Measurements from ENCODE around the gene MKRN2OS. TPM values are rescaled to one million over a fixed set of nuclear protein-coding genes. Genes with fewer than 3 reads are reported as not detected.

MKRN2OS gene
- total and polyA plus RNA-seq, 10 of the 15 experiments (the other 5 are each of a cell fraction or from before 2014, with no cell fraction given) = 0.20 to 1.0 (median 0.40) TPM; not detected in 4

DNA sequence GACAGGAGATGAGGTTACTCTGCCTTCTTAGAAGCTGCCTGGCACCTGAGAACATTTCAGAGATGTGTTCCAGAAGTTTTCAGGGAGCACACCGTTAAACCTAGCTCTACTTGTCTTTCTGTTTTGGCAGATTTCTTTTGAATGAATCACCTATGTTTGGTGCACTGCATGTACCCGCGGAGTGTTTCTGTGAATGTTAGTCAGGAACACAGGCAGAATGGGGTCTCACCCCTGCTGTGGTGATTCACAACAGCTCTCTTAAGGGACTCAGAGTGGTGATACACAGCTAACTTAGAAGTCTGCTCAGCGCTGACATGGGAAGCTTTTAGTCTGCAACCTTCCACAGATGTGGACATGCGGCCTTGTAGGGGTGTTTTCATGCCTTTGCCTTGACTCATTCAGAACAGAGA is 37.0 kb downstream of the MKRN2OS start:
- FAIRE-seq (no peak), DNase-seq (ENCODE audit: low read depth, low spot score) (no peak), ATAC-seq (no peak)
- H3K4me1 ChIP-seq (ENCODE audit: control insufficient read depth, insufficient read depth, low read length) = no peaks in the 10 kb centered on the region
- no peak overlapping the region for H3K9ac ChIP-seq (ENCODE audit: control insufficient read depth, insufficient read depth, low read length)
- no peaks in the 10 kb centered on the region for H3K79me2 ChIP-seq (ENCODE audit: control insufficient read depth, insufficient read depth, low read length)
- WGBS (ENCODE audit: insufficient coverage, insufficient replicate concordance, low lambda C conversion rate, missing lambda C conversion rate) = 99% methylated on average over 5 of the region's 5 CpGs
- no peaks in the 10 kb centered on the region for H4K20me1 ChIP-seq (ENCODE audit: control insufficient read depth, insufficient read depth)
- CTCF ChIA-PET = interaction anchor here (0.6 to 2.0 kb wide), 3 partner anchors 10 to 370 kb away, joined by 3 to 4 read pairs (median 3); no protein-coding TSS in a partner anchor
- peaks cover 2 to 18% of the 10 kb centered on the region in 2 experiments for H3K36me3 ChIP-seq (ENCODE audit: control insufficient read depth in 2 of 2, insufficient read depth in 2 of 2, low read length in 1 of 2)
- no peaks in the 10 kb centered on the region for H3K27me3 ChIP-seq (replicated peaks in 1 of 2; ENCODE audit: control insufficient read depth in 2 of 2, insufficient read depth in 2 of 2, low read length in 1 of 2)
- no peak overlapping the region for H3K4me2 ChIP-seq (ENCODE audit: control insufficient read depth, insufficient read depth)
- RAD21 ChIA-PET (ENCODE audit: unreplicated experiment) = interaction anchor here (0.9 kb wide), 1 partner anchor 373 kb away, joined by 3 read pairs; no protein-coding TSS in a partner anchor
- no peak for TF ChIP-seq RUNX3 (IDR thresholded peaks at IDR 0.05; ENCODE audit: low read length)
- no peak overlapping the region for H3K27ac ChIP-seq (ENCODE audit: control insufficient read depth, insufficient read depth)
- POLR2A ChIA-PET = no interaction called here
- no peak overlapping the region for H3K4me3 ChIP-seq
- SMC1A ChIA-PET (ENCODE audit: uncharacterized antibody, unreplicated experiment) = interaction anchor here (1.1 kb wide), 1 partner anchor 11 kb away, joined by 3 read pairs; no protein-coding TSS in a partner anchor
- no TSS peak for BruUV-seq (replicated peaks)
- H3K9me3 ChIP-seq (replicated peaks; ENCODE audit: control insufficient read depth, insufficient read depth, low read length) = no peaks in the 10 kb centered on the region
- intact Hi-C loops (cut with micrococcal nuclease; ENCODE audit: unreplicated experiment) (no loop called here), in situ Hi-C loops (cut with MboI) (no loop called here)
- H2AFZ ChIP-seq (ENCODE audit: control insufficient read depth, low read depth, low read length) = no peak overlapping the region

DNA sequence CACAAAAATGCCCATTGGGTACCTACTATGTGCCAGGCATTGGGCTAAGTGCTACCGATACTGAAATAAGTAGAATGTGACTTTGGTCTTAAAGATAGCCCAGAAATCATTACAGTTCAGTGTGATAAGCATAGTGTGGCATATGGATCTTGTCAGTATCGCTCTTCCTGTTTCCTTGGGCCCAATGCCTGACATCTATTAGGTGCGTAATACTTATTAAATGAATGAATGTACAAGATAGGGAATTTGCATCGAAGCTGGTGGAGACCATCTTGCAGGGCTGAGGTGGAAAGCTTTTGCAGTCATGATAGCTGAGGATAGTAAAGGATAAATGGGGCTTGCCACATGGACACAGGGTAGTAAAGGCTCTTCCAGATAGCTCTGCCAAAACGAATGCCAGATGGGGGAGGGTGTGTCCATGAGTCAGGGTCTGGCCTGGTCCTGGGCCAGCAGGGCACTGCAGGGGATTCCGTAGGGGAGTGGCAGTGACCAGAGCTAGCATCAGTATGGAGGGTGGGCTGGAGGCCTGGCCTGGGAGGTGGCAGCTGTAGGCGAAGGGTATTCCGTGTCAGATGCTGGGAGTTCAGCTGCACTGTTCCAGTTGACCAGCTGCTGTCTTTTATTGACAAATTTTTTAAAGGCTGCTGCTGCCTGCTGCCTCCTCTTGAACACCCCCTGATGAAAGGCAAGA is 37.6 kb downstream of the MKRN2OS start:
- intact Hi-C loops (cut with micrococcal nuclease; ENCODE audit: unreplicated experiment) = no loop called here
- no peak overlapping the region for H3K9ac ChIP-seq (ENCODE audit: control insufficient read depth, insufficient read depth, low read length)
- H3K4me3 ChIP-seq = no peak overlapping the region
- no peaks in the 10 kb centered on the region for H3K27me3 ChIP-seq (replicated peaks in 1 of 2; ENCODE audit: control insufficient read depth in 2 of 2, insufficient read depth in 2 of 2, low read length in 1 of 2)
- in situ Hi-C loops (cut with MboI) = no loop called here
- H3K36me3 ChIP-seq (ENCODE audit: control insufficient read depth in 2 of 2, insufficient read depth in 2 of 2, low read length in 1 of 2) = peaks cover 4 to 20% of the 10 kb centered on the region in 2 experiments
- BruUV-seq (replicated peaks) = no TSS peak
- H2AFZ ChIP-seq (ENCODE audit: control insufficient read depth, low read depth, low read length) = no peak overlapping the region
- no peak for ATAC-seq
- 94% methylated on average over 8 of the region's 8 CpGs for WGBS (ENCODE audit: insufficient coverage, insufficient replicate concordance, low lambda C conversion rate, missing lambda C conversion rate)
- no peaks in the 10 kb centered on the region for H3K4me1 ChIP-seq (ENCODE audit: control insufficient read depth, insufficient read depth, low read length)
- no peaks in the 10 kb centered on the region for H3K79me2 ChIP-seq (ENCODE audit: control insufficient read depth, insufficient read depth, low read length)
- H3K9me3 ChIP-seq (replicated peaks; ENCODE audit: control insufficient read depth, insufficient read depth, low read length) = no peaks in the 10 kb centered on the region
- H3K4me2 ChIP-seq (ENCODE audit: control insufficient read depth, insufficient read depth) = no peak overlapping the region
- no peak for DNase-seq (ENCODE audit: low read depth, low spot score)
- H4K20me1 ChIP-seq (ENCODE audit: control insufficient read depth, insufficient read depth) = no peaks in the 10 kb centered on the region
- RAD21 ChIA-PET (ENCODE audit: unreplicated experiment) = no interaction called here
- POLR2A ChIA-PET = no interaction called here
- CTCF ChIA-PET = interaction anchor here (0.9 to 2.0 kb wide), 2 partner anchors 10 to 28 kb away, joined by 3 to 4 read pairs; no protein-coding TSS in a partner anchor
- FAIRE-seq = no peak
- SMC1A ChIA-PET (ENCODE audit: uncharacterized antibody, unreplicated experiment) = interaction anchor here (1.1 kb wide), 1 partner anchor 11 kb away, joined by 3 read pairs; no protein-coding TSS in a partner anchor
- no peak overlapping the region for H3K27ac ChIP-seq (ENCODE audit: control insufficient read depth, insufficient read depth)
- TF ChIP-seq ZBED1 (IDR thresholded peaks at IDR 0.05; ENCODE audit: borderline replicate concordance) (no peak), NFYB (IDR thresholded peaks at IDR 0.05; ENCODE audit: insufficient read depth, low read depth, low read length) (no peak), STAT3 (IDR thresholded peaks at IDR 0.05; ENCODE audit: low read depth, low read length) (no peak), ZNF592 (IDR thresholded peaks at IDR 0.05) (no peak), RELB (IDR thresholded peaks at IDR 0.05; ENCODE audit: low read depth) (no peak), SKIL (IDR thresholded peaks at IDR 0.05; ENCODE audit: low read depth, poor library complexity, severe bottlenecking) (no peak)
